ENCODE data around the gene KCTD20.
"Not testable (repeated sequence)": the region's sequence is repeated elsewhere in the genome, so short reads cannot be mapped to it uniquely, and the experiment has no call there.

The KCTD20 gene

GRCh38 chr6:36432151-36432671 is 10.6 kb upstream of the KCTD20 start:
- H3K27me3 Mint-ChIP-seq: no peaks in the 10 kb centered on the region
- no peak overlapping the region for H3K27ac Mint-ChIP-seq
- H3K4me1 Mint-ChIP-seq (ENCODE audit: low read depth): peaks cover 3% of the 10 kb centered on the region
- no peak overlapping the region for H3K4me3 Mint-ChIP-seq
- no peaks in the 10 kb centered on the region for H3K36me3 Mint-ChIP-seq (ENCODE audit: low read depth)
- H3K9me3 Mint-ChIP-seq: no peaks in the 10 kb centered on the region

- no peaks in the 10 kb centered on the region for H3K9me3 Mint-ChIP-seq
- peaks cover 12% of the 10 kb centered on the region for H3K4me1 Mint-ChIP-seq (ENCODE audit: low read depth)
- no peaks in the 10 kb centered on the region for H3K36me3 Mint-ChIP-seq (ENCODE audit: low read depth)
- H3K4me3 Mint-ChIP-seq: no peak overlapping the region
- H3K27me3 Mint-ChIP-seq: no peaks in the 10 kb centered on the region
- no peak overlapping the region for H3K27ac Mint-ChIP-seq
Measured at GRCh38 chr6:36436466-36436865, 6.3 kb upstream of the KCTD20 start.

DNA sequence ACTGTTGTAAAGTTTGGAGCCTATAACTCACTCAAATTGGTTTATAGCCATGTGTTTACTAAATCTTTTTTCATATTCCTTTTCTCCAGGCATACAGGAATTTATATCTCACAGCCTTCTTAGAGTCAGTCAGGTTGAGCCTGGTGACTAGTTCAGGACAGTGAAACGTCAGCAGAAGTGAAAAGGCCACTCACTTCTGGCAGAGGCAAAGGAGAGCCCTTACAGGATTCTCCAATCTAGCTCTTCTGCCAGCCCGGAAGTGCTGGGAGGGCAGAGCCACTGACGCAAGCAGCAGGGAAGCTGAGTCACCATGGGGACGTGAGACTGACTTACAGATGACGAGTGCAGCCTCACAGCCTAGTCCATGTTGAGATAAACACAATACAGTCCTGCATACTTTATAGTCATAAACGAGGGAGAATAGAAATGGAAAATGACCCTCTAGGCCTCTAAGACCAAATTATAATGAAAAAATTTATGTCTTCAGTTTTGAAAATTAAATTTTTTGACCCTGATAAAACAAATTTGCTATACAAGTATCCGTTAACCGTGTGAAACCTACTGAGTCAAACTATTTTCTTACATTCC is 1.4 kb upstream of the KCTD20 start:
- H3K36me3 Mint-ChIP-seq (ENCODE audit: low read depth): peaks cover 12% of the 10 kb centered on the region
- no peaks in the 10 kb centered on the region for H3K27me3 Mint-ChIP-seq
- peak overlapping the region; percentile 96 for H3K4me3 Mint-ChIP-seq
- H3K9me3 Mint-ChIP-seq: no peaks in the 10 kb centered on the region
- H3K27ac Mint-ChIP-seq: peak overlapping the region; percentile 87
- H3K4me1 Mint-ChIP-seq (ENCODE audit: low read depth): peaks cover 47% of the 10 kb centered on the region

DNA sequence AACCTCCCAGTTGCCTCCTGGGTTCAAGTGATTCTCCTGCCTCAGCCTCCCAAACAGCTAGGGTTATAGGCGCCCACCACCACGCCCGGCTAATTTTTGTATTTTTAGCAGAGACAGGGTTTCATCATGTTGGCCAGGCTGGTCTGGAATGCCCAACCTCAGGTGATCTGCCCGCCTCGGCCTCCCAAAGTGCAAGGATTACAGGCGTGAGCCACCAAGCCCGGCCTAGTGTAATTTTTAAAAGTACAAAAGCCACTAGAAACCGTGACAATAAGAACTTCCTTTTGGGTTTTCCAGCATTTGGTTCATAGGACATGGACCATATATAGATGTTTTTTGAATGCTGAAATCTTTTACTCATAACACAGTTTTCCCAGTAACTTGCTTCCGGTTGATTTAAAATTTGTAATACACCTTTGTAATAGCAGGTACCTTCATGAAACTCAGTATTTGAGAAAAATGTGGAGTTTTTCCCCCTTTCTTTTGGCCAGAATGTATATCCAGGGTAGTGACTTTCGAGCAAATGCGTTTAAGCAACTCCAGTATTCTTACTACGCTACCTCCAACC is 613 bp upstream of the KCTD20 start:
- Mint-ChIP-seq H3K4me3 (peak overlapping the region; percentile 96), H3K27me3 (no peaks in the 10 kb centered on the region), H3K9me3 (no peaks in the 10 kb centered on the region), H3K27ac (peak overlapping the region; percentile 96), H3K4me1 (ENCODE audit: low read depth) (peaks cover 54% of the 10 kb centered on the region), H3K36me3 (ENCODE audit: low read depth) (peaks cover 12% of the 10 kb centered on the region)

DNA sequence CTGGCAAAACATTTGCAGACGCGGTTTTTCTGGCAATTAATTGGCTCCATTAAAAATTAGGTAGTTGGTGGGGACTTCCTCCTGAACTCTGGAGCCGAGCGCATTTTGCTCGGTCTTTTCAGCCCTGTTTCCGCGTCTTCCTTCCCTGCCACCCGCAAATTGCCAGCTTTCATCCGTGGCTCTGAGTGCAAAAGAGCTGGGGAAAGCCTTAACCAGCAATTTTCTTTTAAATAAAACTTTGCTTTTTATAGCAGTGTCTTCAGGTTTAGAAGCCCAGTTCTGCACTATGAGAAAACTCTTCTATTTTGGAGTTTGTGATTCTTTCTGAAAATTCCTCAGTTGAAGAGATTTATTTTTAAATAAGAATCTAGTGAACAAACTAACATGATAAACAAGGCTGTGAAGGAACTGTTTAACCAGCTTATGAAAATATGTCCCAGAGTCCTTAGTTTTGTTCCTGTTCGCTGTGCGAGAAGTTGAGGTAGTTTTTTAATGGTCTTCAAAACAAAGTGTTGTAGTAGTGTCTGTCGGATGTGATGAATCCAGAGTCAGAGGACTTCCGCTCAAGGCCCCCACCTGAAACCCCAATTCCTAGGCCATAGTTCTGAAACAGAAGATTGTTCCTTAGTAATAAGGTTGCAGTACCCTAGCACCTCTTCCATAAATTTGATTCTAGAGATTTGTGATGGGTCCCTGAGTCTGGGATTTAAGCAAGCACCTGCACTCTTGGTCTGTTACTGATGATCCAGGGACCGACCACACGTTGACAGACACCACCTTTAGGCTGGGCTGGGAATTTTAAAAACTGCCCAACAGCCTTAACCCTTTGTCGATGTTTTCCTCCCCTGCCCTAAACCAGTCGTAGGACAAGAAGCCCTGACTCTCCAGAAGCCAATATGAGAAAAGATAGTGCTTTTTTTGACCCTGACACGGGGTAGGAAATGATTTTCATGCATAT is 950 bp downstream of the KCTD20 start:
- Mint-ChIP-seq H3K4me3 (peak overlapping the region; percentile 96), H3K27me3 (no peaks in the 10 kb centered on the region), H3K36me3 (ENCODE audit: low read depth) (peaks cover 23% of the 10 kb centered on the region), H3K27ac (peak overlapping the region; percentile 96), H3K4me1 (ENCODE audit: low read depth) (peaks cover 58% of the 10 kb centered on the region), H3K9me3 (no peaks in the 10 kb centered on the region)

- H3K4me1 Mint-ChIP-seq (ENCODE audit: low read depth): peaks cover 65% of the 10 kb centered on the region
- H3K36me3 Mint-ChIP-seq (ENCODE audit: low read depth): peaks cover 31% of the 10 kb centered on the region
- H3K27ac Mint-ChIP-seq: peak overlapping the region; percentile 96
- H3K4me3 Mint-ChIP-seq: peak overlapping the region; percentile 96
- no peaks in the 10 kb centered on the region for H3K27me3 Mint-ChIP-seq
- no peaks in the 10 kb centered on the region for H3K9me3 Mint-ChIP-seq
Measured at GRCh38 chr6:36444470-36444869, 1.7 kb downstream of the KCTD20 start.

DNA sequence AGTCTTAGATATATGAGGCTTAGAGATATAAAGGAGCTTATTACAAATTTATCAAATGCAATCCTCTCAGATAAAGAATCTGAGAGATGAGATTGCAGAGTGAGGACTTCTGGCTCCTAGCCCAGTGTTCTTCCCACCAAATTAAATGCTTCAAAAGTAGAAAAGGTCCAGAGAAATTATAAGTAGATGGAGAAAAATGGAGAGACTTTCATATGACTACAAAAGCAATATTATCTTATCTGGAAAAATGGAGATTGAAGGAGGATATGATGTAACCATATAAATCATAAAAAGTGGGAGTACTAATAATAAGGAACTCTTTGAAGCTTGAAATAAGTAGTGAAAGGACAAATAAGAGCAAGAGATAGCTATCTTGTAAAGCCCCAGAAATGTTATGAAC is 2.8 kb downstream of the KCTD20 start:
- no peaks in the 10 kb centered on the region for H3K9me3 Mint-ChIP-seq
- H3K27me3 Mint-ChIP-seq: no peaks in the 10 kb centered on the region
- peak overlapping the region; percentile 37 for H3K27ac Mint-ChIP-seq
- H3K4me1 Mint-ChIP-seq (ENCODE audit: low read depth): peaks cover 76% of the 10 kb centered on the region
- peak overlapping the region; percentile 35 for H3K4me3 Mint-ChIP-seq
- peaks cover 36% of the 10 kb centered on the region for H3K36me3 Mint-ChIP-seq (ENCODE audit: low read depth)

DNA sequence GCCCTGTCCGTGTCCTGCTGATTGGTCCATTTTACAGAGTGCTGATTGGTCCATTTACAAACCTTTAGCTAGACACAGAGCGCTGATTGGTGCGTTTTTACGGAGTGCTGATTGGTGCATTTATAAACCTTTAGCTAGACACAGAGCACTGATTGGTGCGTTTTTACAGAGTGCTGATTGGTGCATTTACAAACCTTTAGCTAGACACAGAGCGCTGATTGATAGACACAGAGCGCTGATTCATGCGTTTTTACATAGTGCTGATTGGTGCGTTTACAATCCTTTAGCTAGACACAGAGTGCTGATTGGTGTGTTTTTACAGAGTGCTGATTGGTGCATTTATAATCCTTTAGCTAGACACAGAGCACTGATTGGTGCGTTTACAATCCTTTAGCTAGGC is 6.4 kb downstream of the KCTD20 start:
- Mint-ChIP-seq H3K4me1 (ENCODE audit: low read depth) (peaks cover 52% of the 10 kb centered on the region), H3K36me3 (ENCODE audit: low read depth) (peaks cover 47% of the 10 kb centered on the region)
- H3K4me3 Mint-ChIP-seq, H3K27me3 Mint-ChIP-seq, H3K9me3 Mint-ChIP-seq, H3K27ac Mint-ChIP-seq: not testable (repeated sequence)

GRCh38 chr6:36452897-36453296 is 10.1 kb downstream of the KCTD20 start:
- not testable (repeated sequence) for H3K9me3 Mint-ChIP-seq, H3K27me3 Mint-ChIP-seq, H3K4me3 Mint-ChIP-seq, H3K27ac Mint-ChIP-seq
- Mint-ChIP-seq H3K36me3 (ENCODE audit: low read depth) (peaks cover 45% of the 10 kb centered on the region), H3K4me1 (ENCODE audit: low read depth) (peaks cover 30% of the 10 kb centered on the region)

- no peaks in the 10 kb centered on the region for H3K9me3 Mint-ChIP-seq
- H3K4me3 Mint-ChIP-seq: no peak overlapping the region
- no peaks in the 10 kb centered on the region for H3K27me3 Mint-ChIP-seq
- H3K27ac Mint-ChIP-seq: no peak overlapping the region
- peaks cover 17% of the 10 kb centered on the region for H3K4me1 Mint-ChIP-seq (ENCODE audit: low read depth)
- H3K36me3 Mint-ChIP-seq (ENCODE audit: low read depth): peaks cover 25% of the 10 kb centered on the region
Measured at GRCh38 chr6:36455486-36456027, 12.8 kb downstream of the KCTD20 start.

DNA sequence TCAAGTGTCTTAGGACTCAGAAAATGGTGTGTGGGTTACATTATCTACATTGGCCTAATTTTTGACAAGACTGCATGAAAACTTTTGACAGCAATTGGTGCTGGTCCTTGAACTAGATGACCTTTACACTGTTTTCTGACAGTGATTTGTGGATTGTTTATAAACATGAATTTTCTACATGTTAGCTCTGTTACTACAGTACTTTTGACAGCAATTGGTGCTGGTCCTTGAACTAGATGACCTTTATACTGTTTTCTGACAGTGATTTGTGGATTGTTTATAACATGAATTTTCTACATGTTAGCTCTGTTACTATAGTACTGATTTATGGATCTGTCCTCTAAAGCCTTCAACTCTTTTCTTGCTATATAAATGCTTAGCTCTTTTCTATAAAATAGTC is 16.7 kb downstream of the KCTD20 start:
- Mint-ChIP-seq H3K27me3 (no peaks in the 10 kb centered on the region), H3K36me3 (ENCODE audit: low read depth) (peaks cover 27% of the 10 kb centered on the region), H3K9me3 (no peaks in the 10 kb centered on the region), H3K4me1 (ENCODE audit: low read depth) (peaks cover 32% of the 10 kb centered on the region), H3K27ac (no peak overlapping the region), H3K4me3 (no peak overlapping the region)

- Mint-ChIP-seq H3K27ac (no peak overlapping the region), H3K27me3 (no peaks in the 10 kb centered on the region), H3K4me1 (ENCODE audit: low read depth) (peaks cover 35% of the 10 kb centered on the region), H3K9me3 (no peaks in the 10 kb centered on the region), H3K36me3 (ENCODE audit: low read depth) (peaks cover 31% of the 10 kb centered on the region), H3K4me3 (no peak overlapping the region)
Measured at GRCh38 chr6:36460916-36461315, 18.1 kb downstream of the KCTD20 start.

GRCh38 chr6:36461646-36462045 is 18.8 kb downstream of the KCTD20 start:
- Mint-ChIP-seq H3K9me3 (no peaks in the 10 kb centered on the region), H3K27me3 (no peaks in the 10 kb centered on the region), H3K4me1 (ENCODE audit: low read depth) (peaks cover 35% of the 10 kb centered on the region), H3K4me3 (no peak overlapping the region), H3K36me3 (ENCODE audit: low read depth) (peaks cover 34% of the 10 kb centered on the region), H3K27ac (no peak overlapping the region)

GRCh38 chr6:36463676-36464075 is 20.9 kb downstream of the KCTD20 start:
- no peaks in the 10 kb centered on the region for H3K27me3 Mint-ChIP-seq
- peaks cover 31% of the 10 kb centered on the region for H3K36me3 Mint-ChIP-seq (ENCODE audit: low read depth)
- no peak overlapping the region for H3K27ac Mint-ChIP-seq
- no peak overlapping the region for H3K4me3 Mint-ChIP-seq
- H3K4me1 Mint-ChIP-seq (ENCODE audit: low read depth): peaks cover 29% of the 10 kb centered on the region
- no peaks in the 10 kb centered on the region for H3K9me3 Mint-ChIP-seq

- Mint-ChIP-seq H3K4me3 (no peak overlapping the region), H3K9me3 (no peaks in the 10 kb centered on the region), H3K4me1 (ENCODE audit: low read depth) (peaks cover 32% of the 10 kb centered on the region), H3K27me3 (no peaks in the 10 kb centered on the region), H3K36me3 (ENCODE audit: low read depth) (peaks cover 31% of the 10 kb centered on the region), H3K27ac (no peak overlapping the region)
Measured at GRCh38 chr6:36464233-36464632, 21.4 kb downstream of the KCTD20 start.

All from stimulated activated naive CD8-positive, alpha-beta T cell treated with anti-CD3 and anti-CD28 coated beads, Interleukin-15, Interleukin-2, amounts not matched to agents 100 ng/mL and 50 ng/mL, for 24 hours (primary cell).